Neural progenitor cell (in vitro differentiated cells): ENCODE data around the gene ANKRD28. TPM values are rescaled to one million over a fixed set of nuclear protein-coding genes. Genes with fewer than 3 reads are reported as not detected.
A peak's percentile ranks its signal among the peaks of the same experiment; 100 is the strongest.

Experiments
- DNase-seq: peaks from one replicate; pipeline ENCODE4 v3.0.0-alpha.2; 2016; ENCODE audit warnings: low spot score
- H2AFZ ChIP-seq: fragments of 200-600 bp; sonication (generic); replicated peaks from 2 replicates; pipeline ENCODE4 v1.6.1; 2016; ENCODE audit warnings: antibody characterized with exemption
- H3F3A ChIP-seq: fragments of 200-600 bp; sonication (generic); 2 replicates; pipeline ENCODE4 v1.6.1; 2016; ENCODE audit warnings: antibody characterized with exemption, low read depth
- H3K27ac ChIP-seq: fragments of 200-600 bp; sonication (generic); 2 replicates; pipeline ENCODE4 v1.5.1; 2016; ENCODE audit warnings: mild to moderate bottlenecking
- H3K27me3 ChIP-seq: fragments of 200-600 bp; sonication (generic); 2 replicates; pipeline ENCODE4 v1.6.1; 2016; ENCODE audit warnings: mild to moderate bottlenecking, moderate library complexity
- H3K36me3 ChIP-seq: fragments of 200-600 bp; sonication (generic); 2 replicates; pipeline ENCODE4 v1.5.1; 2016
- H3K4me1 ChIP-seq: fragments of 200-600 bp; sonication (generic); 2 replicates; pipeline ENCODE4 v1.6.1; 2016; ENCODE audit warnings: mixed run types
- H3K4me2 ChIP-seq: fragments of 200-600 bp; sonication (generic); 2 replicates; pipeline ENCODE4 v1.6.1; 2016
- H3K4me3 ChIP-seq: fragments of 200-600 bp; sonication (generic); 2 replicates; pipeline ENCODE4 v1.5.1; 2016
- H3K79me2 ChIP-seq: fragments of 200-600 bp; sonication (generic); 2 replicates; pipeline ENCODE4 v1.6.1; 2016; ENCODE audit warnings: low read depth
- H3K9ac ChIP-seq: fragments of 200-600 bp; sonication (generic); 2 replicates; pipeline ENCODE4 v1.6.1; 2016
- H3K9me3 ChIP-seq: fragments of 200-600 bp; sonication (generic); 2 replicates; pipeline ENCODE4 v1.5.1; 2016; ENCODE audit warnings: low read depth
- H4K20me1 ChIP-seq: fragments of 200-600 bp; sonication (generic); 2 replicates; pipeline ENCODE4 v1.6.1; 2016; ENCODE audit warnings: low read depth
- H3K27ac Mint-ChIP-seq: 3 replicates; pipeline ENCODE4 v1.8.0; 2021; ENCODE audit warnings: mixed read lengths
- H3K27me3 Mint-ChIP-seq: 2 replicates; pipeline ENCODE4 v1.8.0; 2022; ENCODE audit warnings: low read depth, mild to moderate bottlenecking, inconsistent platforms, moderate library complexity, mixed read lengths; ENCODE audit not compliant: insufficient read depth
- H3K36me3 Mint-ChIP-seq: 3 replicates; pipeline ENCODE4 v1.8.0; 2021; ENCODE audit warnings: mixed read lengths
- H3K4me1 Mint-ChIP-seq: 3 replicates; pipeline ENCODE4 v1.8.0; 2021; ENCODE audit warnings: mixed read lengths
- H3K4me3 Mint-ChIP-seq: 3 replicates; pipeline ENCODE4 v1.8.0; 2021; ENCODE audit warnings: mild to moderate bottlenecking, moderate library complexity, mixed read lengths
- H3K9me3 Mint-ChIP-seq: 3 replicates; pipeline ENCODE4 v1.8.0; 2020; ENCODE audit warnings: mixed read lengths
- EZH2 ChIP-seq: fragments of 200-600 bp; sonication (generic); IDR thresholded peaks from 2 replicates; pipeline ENCODE4 v1.6.1; 2017; ENCODE audit warnings: antibody characterized with exemption, mild to moderate bottlenecking, moderate library complexity
- EZH2phosphoT487 ChIP-seq: fragments of 200-600 bp; sonication (generic); IDR thresholded peaks from 2 replicates; pipeline ENCODE4 v1.6.1; 2017; ENCODE audit warnings: antibody characterized with exemption
- total RNA-seq: library from RNA; depleted of rRNA; stranded (reverse); fragments of >200 nt; gene quantifications from 2 replicates; pipeline ENCODE4 v1.2.3, GENCODE V29; 2015; ENCODE audit warnings: low replicate concordance
- TF ChIP-seq, protein P1 (sequence below): fragments of 200-600 bp; sonication (generic); IDR thresholded peaks from 2 replicates; pipeline ENCODE4 v1.5.1; 2017; ENCODE audit warnings: antibody characterized with exemption, mild to moderate bottlenecking

ANKRD28 gene
- total RNA-seq, 1 donor from 2014 or later, result 36.4 TPM

DNA sequence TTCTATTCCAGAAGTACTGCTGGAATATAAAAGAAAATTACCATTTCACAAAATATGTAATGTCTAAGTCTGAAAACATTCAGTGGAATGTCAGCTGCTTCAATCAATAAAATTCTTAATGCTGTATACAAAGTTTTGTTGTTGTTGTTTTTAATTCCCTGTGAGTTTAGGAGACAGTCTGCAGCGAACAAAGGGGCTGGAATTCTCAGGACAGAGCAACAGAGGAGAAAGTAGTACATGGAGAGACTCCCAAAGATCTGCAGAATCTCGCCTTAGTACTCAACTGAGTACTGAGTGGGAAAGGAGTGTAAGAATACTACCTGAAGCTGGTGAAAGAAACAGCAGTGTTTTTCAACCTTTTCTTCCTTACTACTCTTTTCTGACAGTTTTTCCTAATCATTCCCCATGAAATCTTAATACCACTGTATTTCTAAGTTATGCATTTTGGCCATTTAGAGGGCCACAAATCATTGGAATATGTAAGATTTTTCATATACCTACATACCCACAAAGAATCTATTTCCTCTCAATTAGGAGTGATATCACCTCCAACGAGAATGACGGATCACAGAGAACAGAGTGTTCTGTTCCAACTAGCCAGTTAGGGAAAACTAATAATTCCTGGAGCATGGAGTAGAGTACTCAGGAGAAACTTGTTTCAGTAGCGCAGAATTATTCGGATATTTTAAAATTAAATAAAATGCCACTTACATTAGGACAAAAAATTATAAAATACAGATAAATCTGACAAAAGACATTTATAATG is 16.0 kb downstream of the ANKRD28 start:
- TF ChIP-seq EZH2 (no peak), EZH2phosphoT487 (no peak)
- TF ChIP-seq, protein P1, sequence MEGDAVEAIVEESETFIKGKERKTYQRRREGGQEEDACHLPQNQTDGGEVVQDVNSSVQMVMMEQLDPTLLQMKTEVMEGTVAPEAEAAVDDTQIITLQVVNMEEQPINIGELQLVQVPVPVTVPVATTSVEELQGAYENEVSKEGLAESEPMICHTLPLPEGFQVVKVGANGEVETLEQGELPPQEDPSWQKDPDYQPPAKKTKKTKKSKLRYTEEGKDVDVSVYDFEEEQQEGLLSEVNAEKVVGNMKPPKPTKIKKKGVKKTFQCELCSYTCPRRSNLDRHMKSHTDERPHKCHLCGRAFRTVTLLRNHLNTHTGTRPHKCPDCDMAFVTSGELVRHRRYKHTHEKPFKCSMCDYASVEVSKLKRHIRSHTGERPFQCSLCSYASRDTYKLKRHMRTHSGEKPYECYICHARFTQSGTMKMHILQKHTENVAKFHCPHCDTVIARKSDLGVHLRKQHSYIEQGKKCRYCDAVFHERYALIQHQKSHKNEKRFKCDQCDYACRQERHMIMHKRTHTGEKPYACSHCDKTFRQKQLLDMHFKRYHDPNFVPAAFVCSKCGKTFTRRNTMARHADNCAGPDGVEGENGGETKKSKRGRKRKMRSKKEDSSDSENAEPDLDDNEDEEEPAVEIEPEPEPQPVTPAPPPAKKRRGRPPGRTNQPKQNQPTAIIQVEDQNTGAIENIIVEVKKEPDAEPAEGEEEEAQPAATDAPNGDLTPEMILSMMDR, result no peak
- Histone ChIP-seq H3K4me3 (no peak overlapping the region), H3K4me2 (no peak overlapping the region), H2AFZ (no peak overlapping the region), H3K27ac (peak overlapping the region; percentile 34), H3K9me3 (no peaks in the 10 kb centered on the region), H3K4me1 (peaks cover 6% of the 10 kb centered on the region), H3F3A (peaks cover 5% of the 10 kb centered on the region), H3K9ac (no peak overlapping the region), H3K36me3 (no peaks in the 10 kb centered on the region), H3K79me2 (peaks cover 27% of the 10 kb centered on the region), H3K27me3 (no peaks in the 10 kb centered on the region), H4K20me1 (no peaks in the 10 kb centered on the region)
- H3K36me3 Mint-ChIP-seq, result no peaks in the 10 kb centered on the region
- H3K9me3 Mint-ChIP-seq, result no peaks in the 10 kb centered on the region
- no peak overlapping the region for H3K27ac Mint-ChIP-seq
- H3K4me1 Mint-ChIP-seq, result no peaks in the 10 kb centered on the region
- DNase-seq, result peak; percentile 21
- peaks cover 2% of the 10 kb centered on the region for H3K27me3 Mint-ChIP-seq
- H3K4me3 Mint-ChIP-seq, result no peak overlapping the region

DNA sequence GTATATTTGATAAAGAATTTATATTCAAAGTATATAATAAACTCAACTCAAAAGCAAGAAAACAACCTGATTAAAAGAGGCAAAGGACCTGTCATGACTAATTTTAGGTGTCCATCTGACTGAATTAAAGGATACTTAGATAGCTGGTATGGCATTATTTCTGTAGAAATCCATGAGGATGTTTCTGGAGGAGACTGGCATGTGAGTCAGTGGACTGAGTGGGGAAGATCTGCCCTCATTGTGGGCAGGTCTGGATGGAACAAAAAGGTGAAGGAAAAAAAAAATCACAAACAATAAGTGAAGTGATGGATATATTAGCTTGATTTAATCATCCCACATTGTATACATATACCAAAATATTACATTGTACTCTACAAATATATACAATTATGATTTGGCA is 16.6 kb downstream of the ANKRD28 start:
- Histone ChIP-seq H4K20me1 (no peaks in the 10 kb centered on the region), H3K4me2 (no peak overlapping the region), H3K9me3 (no peaks in the 10 kb centered on the region), H2AFZ (no peak overlapping the region), H3K79me2 (peaks cover 27% of the 10 kb centered on the region), H3K4me1 (peaks cover 6% of the 10 kb centered on the region), H3K9ac (no peak overlapping the region), H3F3A (peaks cover 5% of the 10 kb centered on the region), H3K4me3 (no peak overlapping the region), H3K27ac (no peak overlapping the region), H3K36me3 (no peaks in the 10 kb centered on the region), H3K27me3 (no peaks in the 10 kb centered on the region)
- peaks cover 2% of the 10 kb centered on the region for H3K27me3 Mint-ChIP-seq
- H3K4me1 Mint-ChIP-seq, result no peaks in the 10 kb centered on the region
- H3K36me3 Mint-ChIP-seq, result no peaks in the 10 kb centered on the region
- no peaks in the 10 kb centered on the region for H3K9me3 Mint-ChIP-seq
- TF ChIP-seq, protein P1, result no peak
- no peak for TF ChIP-seq EZH2phosphoT487
- no peak for TF ChIP-seq EZH2
- no peak overlapping the region for H3K4me3 Mint-ChIP-seq
- H3K27ac Mint-ChIP-seq, result no peak overlapping the region
- no peak for DNase-seq

DNA sequence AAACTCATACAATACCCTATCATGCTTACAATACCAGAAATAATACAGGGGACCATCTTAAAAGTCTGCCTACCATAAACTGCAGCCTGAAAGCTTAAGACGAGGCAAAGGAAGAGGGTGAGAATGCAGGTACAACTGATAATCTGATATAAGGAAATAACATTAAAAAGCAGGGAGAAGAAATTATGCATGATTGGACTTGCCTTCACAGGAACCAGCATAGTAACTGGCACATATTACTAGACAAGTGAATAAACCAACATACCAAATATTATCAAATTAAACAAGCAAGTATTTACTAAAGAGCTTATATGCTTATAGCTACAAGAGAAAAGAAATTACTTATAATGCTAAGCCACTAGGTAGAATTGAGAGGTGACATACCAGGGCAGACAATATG is 18.7 kb downstream of the ANKRD28 start:
- no peak overlapping the region for H3K27ac Mint-ChIP-seq
- Histone ChIP-seq H3K4me1 (peaks cover 6% of the 10 kb centered on the region), H4K20me1 (no peaks in the 10 kb centered on the region), H3F3A (peaks cover 5% of the 10 kb centered on the region), H3K9ac (no peak overlapping the region), H2AFZ (no peak overlapping the region), H3K27ac (no peak overlapping the region), H3K9me3 (no peaks in the 10 kb centered on the region), H3K4me2 (no peak overlapping the region), H3K36me3 (no peaks in the 10 kb centered on the region), H3K27me3 (no peaks in the 10 kb centered on the region), H3K4me3 (no peak overlapping the region), H3K79me2 (peaks cover 26% of the 10 kb centered on the region)
- peaks cover 2% of the 10 kb centered on the region for H3K27me3 Mint-ChIP-seq
- TF ChIP-seq EZH2phosphoT487 (no peak), EZH2 (no peak)
- TF ChIP-seq, protein P1, result no peak
- no peaks in the 10 kb centered on the region for H3K4me1 Mint-ChIP-seq
- no peak overlapping the region for H3K4me3 Mint-ChIP-seq
- DNase-seq, result no peak
- H3K9me3 Mint-ChIP-seq, result no peaks in the 10 kb centered on the region
- H3K36me3 Mint-ChIP-seq, result no peaks in the 10 kb centered on the region
